Measurements from ENCODE around the gene PGA4. TPM values are rescaled to one million over a fixed set of nuclear protein-coding genes. Genes with fewer than 3 reads are reported as not detected.

PGA4 gene
- total RNA-seq, 1 experiment from 2014 or later: not detected

GRCh38 chr11:61174273-61174672 lies 47.9 kb upstream of the PGA4 start:
- peaks cover 9% of the 10 kb centered on the region for H3K27me3 Mint-ChIP-seq (ENCODE audit: low read depth)
- CTCF ChIA-PET: no interaction called here
- no peak for ATAC-seq

GRCh38 chr11:61174949-61175348 lies 47.2 kb upstream of the PGA4 start:
- H3K36me3 Mint-ChIP-seq: no peaks in the 10 kb centered on the region
- H3K9me3 Mint-ChIP-seq: peaks cover 16% of the 10 kb centered on the region
- TF ChIP-seq ATF6 (CRISPR knock-in tag; IDR thresholded peaks at IDR 0.05): no peak
- TF ChIP-seq ZNF121 (CRISPR knock-in tag; IDR thresholded peaks at IDR 0.05): no peak
- no peak for TF ChIP-seq NFE2L1 (CRISPR knock-in tag; IDR thresholded peaks at IDR 0.05)
- no peak for TF ChIP-seq NR1H2 (CRISPR knock-in tag; IDR thresholded peaks at IDR 0.05)
- TF ChIP-seq USF2 (CRISPR knock-in tag; IDR thresholded peaks at IDR 0.05): no peak
- TF ChIP-seq ZNF671 (CRISPR knock-in tag; IDR thresholded peaks at IDR 0.05): no peak
- TF ChIP-seq FOXP4 (CRISPR knock-in tag; IDR thresholded peaks at IDR 0.05): no peak
- no peak for TF ChIP-seq KAT7 (CRISPR knock-in tag; IDR thresholded peaks at IDR 0.05; ENCODE audit: borderline replicate concordance)
- TF ChIP-seq TEAD1 (CRISPR knock-in tag; IDR thresholded peaks at IDR 0.05): no peak
- no peak for TF ChIP-seq ZBTB21 (CRISPR knock-in tag; IDR thresholded peaks at IDR 0.05; ENCODE audit: borderline replicate concordance)
- no peak for TF ChIP-seq ZNF416 (CRISPR knock-in tag; IDR thresholded peaks at IDR 0.05)
- TF ChIP-seq PREB (CRISPR knock-in tag; IDR thresholded peaks at IDR 0.05; ENCODE audit: borderline replicate concordance): no peak
- TF ChIP-seq ESRRA (CRISPR knock-in tag; IDR thresholded peaks at IDR 0.05; ENCODE audit: borderline replicate concordance): no peak
- TF ChIP-seq SMAD3 (CRISPR knock-in tag; IDR thresholded peaks at IDR 0.05; ENCODE audit: borderline replicate concordance): no peak
- ChIA-PET POLR2A (no interaction called here), CTCF (interaction anchor here (0.7 kb wide), 1 partner anchor 12 kb away, joined by 3 read pairs; no protein-coding TSS in a partner anchor)
- no peak overlapping the region for H3K4me3 Mint-ChIP-seq
- H3K27ac Mint-ChIP-seq: no peak overlapping the region
- H3K27me3 Mint-ChIP-seq (ENCODE audit: low read depth): peaks cover 9% of the 10 kb centered on the region
- no peak for DNase-seq (ENCODE audit: low spot score)
- no peak for ATAC-seq
- H3K4me1 Mint-ChIP-seq: no peaks in the 10 kb centered on the region

More at GRCh38 chr11:61174273-61174672, 47.9 kb upstream of the PGA4 start:
- no peak overlapping the region for H3K4me3 Mint-ChIP-seq
- no peaks in the 10 kb centered on the region for H3K36me3 Mint-ChIP-seq
- peaks cover 16% of the 10 kb centered on the region for H3K9me3 Mint-ChIP-seq
- no peak for DNase-seq (ENCODE audit: low spot score)
- H3K4me1 Mint-ChIP-seq: no peaks in the 10 kb centered on the region
- no peak for TF ChIP-seq SP1 (CRISPR knock-in tag; conservative IDR thresholded peaks at IDR 0.05)
- no peak for TF ChIP-seq GABPB1 (CRISPR knock-in tag; IDR thresholded peaks at IDR 0.05)
- TF ChIP-seq ATF1 (CRISPR knock-in tag; IDR thresholded peaks at IDR 0.05): no peak
- no peak for TF ChIP-seq FOXJ3 (CRISPR knock-in tag; IDR thresholded peaks at IDR 0.05; ENCODE audit: borderline replicate concordance)
- no peak for TF ChIP-seq PREB (CRISPR knock-in tag; IDR thresholded peaks at IDR 0.05; ENCODE audit: borderline replicate concordance)
- TF ChIP-seq ARID4B (CRISPR knock-in tag; IDR thresholded peaks at IDR 0.05; ENCODE audit: borderline replicate concordance): no peak
- no peak for TF ChIP-seq HMGA2 (CRISPR knock-in tag; IDR thresholded peaks at IDR 0.05)
- no peak overlapping the region for H3K27ac Mint-ChIP-seq
- POLR2A ChIA-PET: no interaction called here

Data from WTC11 (cell line).